H54 (cell line): ENCODE measurements around the gene SMC1B.

ENCODE experiments used
- DNase-seq: peaks from one replicate; pipeline ENCODE4 v3.0.0; 2011; ENCODE audit warnings: low spot score, mixed read lengths; ENCODE audit not compliant: insufficient read length
- FAIRE-seq: peaks from 3 replicates; lab custom pipeline; 2011; peaks lifted over from hg19 to GRCh38; lab: Jason Lieb, UNC
- POLR2A ChIP-seq: IDR thresholded peaks from 2 replicates; pipeline ENCODE4 v1.6.1; 2011; ENCODE audit warnings: low read depth, mild to moderate bottlenecking, low read length

The SMC1B gene

GRCh38 chr22:45413368-45414211 lies at the start of gene SMC1B, which contains the start of gene RIBC2:
TSS of gene SMC1B (minus strand) at chr22:45413599. CDS start at chr22:45413567, 32 bp downstream.
TSS of gene RIBC2 (plus strand) at chr22:45413693. CDS start at chr22:45413887, 194 bp downstream.
- TF ChIP-seq POLR2A, result no peak
- FAIRE-seq, result no peak
- no peak for DNase-seq

GRCh38 chr22:45462034-45462655 lies 48.7 kb upstream of the SMC1B start:
- DNase-seq (no peak), FAIRE-seq (no peak)
- TF ChIP-seq POLR2A, result no peak

- no peak for TF ChIP-seq POLR2A
- FAIRE-seq (no peak), DNase-seq (no peak)
Observed at GRCh38 chr22:45460288-45461109, 47.1 kb upstream of the SMC1B start.

DNA sequence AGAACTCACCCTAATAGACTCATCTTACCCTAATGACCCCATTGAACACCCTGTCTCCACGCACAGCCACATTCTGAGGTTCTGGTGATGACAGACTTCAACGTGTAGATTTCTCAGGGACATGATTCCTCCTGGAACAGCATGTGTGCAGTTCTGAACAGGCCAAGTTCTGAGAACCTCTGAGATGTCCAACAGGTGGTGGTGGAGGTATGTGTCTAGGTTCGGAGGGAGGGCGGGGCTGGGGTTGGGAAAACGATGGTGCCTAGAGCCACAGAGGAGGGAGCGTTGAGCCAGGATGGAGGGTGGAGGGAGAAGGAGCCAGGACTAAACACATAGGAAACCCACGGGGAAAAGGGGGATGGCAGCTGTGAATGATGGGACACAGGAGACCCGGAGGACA lies 45.8 kb upstream of the SMC1B start:
- no peak for FAIRE-seq
- no peak for TF ChIP-seq POLR2A
- no peak for DNase-seq

DNA sequence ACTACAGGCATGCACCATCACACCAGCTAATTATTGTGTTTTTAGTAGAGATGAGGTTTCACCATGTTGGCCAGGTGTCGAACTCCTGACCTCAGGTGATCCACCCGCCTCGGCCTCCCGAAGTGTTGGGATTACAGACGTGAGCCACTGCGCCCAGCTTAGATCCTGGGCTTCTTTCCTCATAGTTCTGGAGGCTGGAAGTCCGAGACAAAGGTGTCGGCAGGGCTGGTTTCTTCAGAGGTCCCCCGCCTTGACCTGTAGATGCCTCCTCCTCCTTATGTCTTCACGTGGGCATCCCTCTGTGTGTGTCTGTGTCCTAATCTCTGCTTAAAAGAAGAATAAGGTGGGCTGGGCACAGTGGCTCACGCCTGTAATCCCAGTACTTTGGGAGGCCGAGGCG lies 45.1 kb upstream of the SMC1B start:
- no peak for FAIRE-seq

GRCh38 chr22:45456811-45457210 lies 43.4 kb upstream of the SMC1B start:
- no peak for TF ChIP-seq POLR2A
- DNase-seq, result no peak
- FAIRE-seq, result no peak

More for the DNA sequence above, 45.1 kb upstream of the SMC1B start:
- no peak for TF ChIP-seq POLR2A
- no peak for DNase-seq

- no peak for DNase-seq
- no peak for TF ChIP-seq POLR2A
- no peak for FAIRE-seq
Observed at GRCh38 chr22:45455621-45456020, 42.2 kb upstream of the SMC1B start.

GRCh38 chr22:45455212-45455611 lies 41.8 kb upstream of the SMC1B start:
- FAIRE-seq (no peak), DNase-seq (no peak)
- no peak for TF ChIP-seq POLR2A

- TF ChIP-seq POLR2A, result no peak
- no peak for FAIRE-seq
- no peak for DNase-seq
Observed at GRCh38 chr22:45454275-45454674, 40.9 kb upstream of the SMC1B start.

DNA sequence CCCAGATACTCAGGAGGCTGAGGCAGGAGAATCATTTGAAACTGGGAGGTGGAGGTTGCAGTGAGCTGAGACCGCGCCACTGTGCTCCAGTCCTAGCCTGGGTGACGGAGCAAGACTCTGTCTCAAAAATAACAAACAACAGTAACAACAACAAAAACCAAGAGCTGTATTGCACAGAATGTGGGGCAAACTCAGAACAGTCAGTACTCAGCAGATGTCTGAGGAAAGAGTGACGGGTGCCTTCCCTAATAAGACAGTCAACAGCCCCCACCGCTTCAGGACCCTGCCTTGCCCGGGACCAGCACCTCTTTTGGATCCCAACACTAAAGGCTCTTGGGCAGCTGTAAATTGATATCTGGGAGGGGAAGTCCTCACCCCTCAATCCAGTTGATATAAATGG lies 40.4 kb upstream of the SMC1B start:
- no peak for TF ChIP-seq POLR2A
- no peak for FAIRE-seq

DNA sequence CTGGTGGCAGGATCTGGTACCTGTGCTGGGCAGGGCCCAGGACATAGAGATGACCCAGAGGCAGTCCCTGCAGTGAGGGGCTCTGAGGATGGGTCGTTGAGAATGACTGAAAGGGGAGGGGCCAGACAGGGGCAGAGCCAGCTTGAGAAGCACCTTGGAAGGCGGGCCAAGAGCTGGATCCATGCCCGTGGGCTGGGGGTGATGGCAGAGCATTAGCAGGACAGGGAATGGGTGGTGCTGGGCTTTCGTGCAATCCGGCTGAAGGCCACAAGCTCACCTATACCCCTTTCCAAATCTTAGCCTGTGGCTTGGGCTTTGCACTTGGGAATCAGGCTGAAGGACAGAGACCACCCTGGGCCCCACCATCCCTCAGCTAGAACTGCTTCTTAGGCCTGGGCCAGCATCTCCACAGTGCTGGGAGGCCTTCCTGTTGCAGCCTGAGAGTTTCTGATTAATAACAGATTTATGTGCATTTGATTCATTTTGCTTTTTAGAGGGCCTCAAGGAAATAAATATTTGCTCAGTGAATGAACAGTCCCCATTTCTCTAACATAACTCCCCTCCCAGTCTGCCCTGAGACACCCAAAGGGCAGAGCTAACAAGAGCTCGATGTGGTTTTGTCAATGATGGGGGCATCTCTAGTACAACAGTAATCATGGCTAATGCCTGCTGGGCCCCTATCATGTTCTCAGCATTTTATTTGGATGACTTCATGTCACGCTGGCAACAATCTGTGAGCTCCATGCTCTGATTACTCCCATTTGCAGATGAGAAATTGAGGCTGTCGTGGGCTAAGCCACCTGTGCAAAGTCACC lies 39.4 kb upstream of the SMC1B start:
- no peak for DNase-seq
- TF ChIP-seq POLR2A, result no peak
- no peak for FAIRE-seq

More for the DNA sequence above, 40.4 kb upstream of the SMC1B start:
- DNase-seq, result no peak

DNA sequence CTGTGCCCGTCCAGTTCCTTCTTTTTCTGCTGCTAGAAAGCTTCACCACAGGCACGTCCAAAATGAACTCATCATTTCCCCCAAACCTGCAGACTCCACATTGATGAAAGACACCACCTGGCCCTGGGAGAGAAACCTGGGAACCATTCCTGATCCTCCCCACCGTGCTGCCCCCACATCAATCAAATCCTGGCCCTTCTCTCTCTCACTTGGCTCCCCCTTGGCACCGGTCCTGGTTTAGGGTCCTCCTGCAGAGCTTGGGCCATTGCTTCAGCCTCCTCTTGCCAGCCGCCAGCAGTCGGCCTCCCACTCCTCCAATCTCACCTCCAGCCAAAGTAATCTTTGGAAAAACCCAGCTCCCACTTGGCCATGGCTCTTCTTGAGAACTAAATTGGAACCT lies 38.6 kb upstream of the SMC1B start:
- TF ChIP-seq POLR2A, result no peak
- DNase-seq, result no peak
- FAIRE-seq, result no peak
